ENCODE results near the gene SPRN.
"Not testable (repeated sequence)": the region's sequence is repeated elsewhere in the genome, so short reads cannot be mapped to it uniquely, and the experiment has no call there.

Gene SPRN, protein sequence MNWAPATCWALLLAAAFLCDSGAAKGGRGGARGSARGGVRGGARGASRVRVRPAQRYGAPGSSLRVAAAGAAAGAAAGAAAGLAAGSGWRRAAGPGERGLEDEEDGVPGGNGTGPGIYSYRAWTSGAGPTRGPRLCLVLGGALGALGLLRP

DNA sequence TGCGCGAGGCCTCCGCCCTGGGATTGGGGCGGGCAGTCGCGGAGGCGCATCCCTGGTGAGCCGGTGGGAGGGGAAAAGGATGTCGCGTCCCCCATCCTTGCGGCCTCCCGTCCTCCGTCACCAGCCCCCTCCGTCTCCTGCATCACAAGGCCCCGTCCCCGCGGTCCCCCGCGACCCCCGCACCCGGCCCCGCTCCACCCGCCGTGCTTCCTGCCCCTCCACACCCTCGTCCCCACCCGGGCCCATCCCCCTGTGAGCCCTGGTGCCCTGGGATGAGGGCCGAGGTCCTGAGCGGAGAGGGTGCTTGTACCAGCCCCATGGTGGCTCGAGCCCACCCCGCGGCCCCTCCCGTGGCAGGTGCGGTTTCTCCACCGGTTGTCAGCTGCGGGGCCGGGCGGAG lies at the start of gene SPRN:
Gene SPRN, minus strand, starts transcription at position 25 of the 400 bp plus-strand sequence. CDS start 944 bp downstream, outside the sequence.
- DNase-seq (ENCODE audit: low read depth in 2 of 2): not testable (repeated sequence)

DNA sequence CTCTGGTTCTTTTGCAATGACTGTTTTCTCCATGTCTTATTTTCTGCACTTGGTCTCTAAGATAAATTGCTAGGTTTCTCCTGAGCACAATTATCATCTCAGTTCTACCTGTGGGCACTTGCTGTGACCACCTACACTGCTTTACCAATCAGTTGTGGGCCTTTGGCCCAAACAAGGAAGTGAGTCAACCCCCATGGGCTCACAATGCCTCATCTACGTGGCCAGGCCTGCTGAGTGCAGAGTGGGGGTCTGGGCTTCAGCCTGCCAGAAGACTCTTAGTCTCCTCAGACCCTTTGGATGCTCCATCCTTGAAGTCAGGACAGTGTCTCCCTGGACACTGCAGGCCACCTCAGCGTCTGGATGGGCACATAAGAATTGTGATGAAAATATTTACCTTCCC lies 49.6 kb upstream of the SPRN start:
- DNase-seq (ENCODE audit: low read depth in 2 of 2): no peak

DNA sequence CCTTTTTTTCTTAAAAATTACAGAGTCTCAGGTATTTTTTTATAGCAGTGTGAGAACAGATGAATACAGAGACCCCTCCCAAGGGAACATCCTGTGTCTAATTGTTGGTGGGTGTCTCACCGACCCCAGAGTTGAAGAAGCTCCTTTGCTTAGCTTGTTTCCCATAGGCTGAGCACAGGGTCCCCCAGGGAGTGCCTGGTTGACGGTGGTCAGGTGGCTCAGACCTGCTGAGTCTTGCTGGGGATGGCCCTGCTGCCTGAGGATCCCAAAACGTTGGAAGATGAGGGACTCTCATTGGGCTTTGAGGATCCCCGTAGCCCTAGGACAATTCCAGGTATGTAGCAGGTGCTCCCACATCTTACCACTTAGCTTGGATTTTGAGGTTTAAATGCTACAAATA lies 48.8 kb upstream of the SPRN start:
- no peak for DNase-seq (ENCODE audit: low read depth in 2 of 2)

DNA sequence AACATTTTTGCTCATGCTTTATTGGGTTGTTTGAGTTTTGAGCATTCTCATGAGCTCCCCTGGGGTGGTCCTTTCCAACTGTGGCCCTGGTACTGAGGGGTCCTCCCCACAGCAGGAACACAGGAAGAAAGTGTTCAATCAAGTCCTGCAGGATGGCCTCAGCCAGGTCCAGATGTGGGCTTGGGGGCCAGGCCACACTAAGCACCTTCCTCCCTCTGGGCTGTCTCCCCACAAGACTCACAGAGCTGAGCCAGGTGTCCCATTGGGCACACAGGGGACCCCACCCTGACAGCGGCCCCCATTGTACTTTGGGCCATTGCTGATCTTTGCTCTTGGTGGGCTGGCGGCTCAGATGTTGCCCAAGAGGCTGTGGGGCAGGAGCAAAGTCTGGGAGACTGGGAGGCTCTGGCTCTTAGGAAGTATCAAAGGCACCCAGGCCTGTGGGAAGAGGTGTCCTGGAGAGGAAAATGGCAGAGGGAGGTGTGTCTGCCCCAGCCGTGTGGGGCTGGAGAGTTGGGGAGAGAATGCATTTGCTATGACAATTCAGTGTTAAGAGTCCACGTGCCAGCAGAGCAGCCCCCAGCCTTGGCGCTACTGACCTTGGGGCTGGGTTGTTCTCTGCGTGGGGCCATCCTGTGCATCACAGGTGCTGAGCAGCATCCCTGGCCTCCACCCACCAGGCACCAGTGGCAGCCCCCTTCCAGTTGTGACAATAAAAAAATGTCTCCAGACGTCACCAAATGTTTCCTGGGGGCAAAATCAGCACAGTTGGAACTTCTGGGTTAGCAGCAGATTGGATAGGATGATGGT lies 47.1 kb upstream of the SPRN start:
- DNase-seq (ENCODE audit: low read depth in 2 of 2): no peak

DNA sequence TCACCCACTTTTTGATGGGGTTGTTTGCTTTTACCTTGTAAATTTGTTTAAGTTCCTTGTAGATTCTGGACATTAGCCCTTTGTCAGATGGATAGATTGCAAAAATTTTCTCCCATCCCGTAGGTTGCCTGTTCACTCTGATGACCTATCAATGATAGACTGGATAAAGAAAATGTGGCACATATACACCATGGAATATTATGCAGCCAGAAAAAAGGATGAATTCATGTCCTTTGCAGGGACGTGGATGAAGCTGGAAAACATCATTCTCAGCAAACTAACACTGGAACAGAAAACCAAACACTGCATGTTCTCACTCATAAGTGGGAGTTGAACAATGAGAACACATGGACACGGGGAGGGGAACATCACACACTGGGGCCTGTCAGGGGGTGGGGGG lies 44.8 kb upstream of the SPRN start:
- not testable (repeated sequence) for DNase-seq (ENCODE audit: low read depth in 2 of 2)

DNA sequence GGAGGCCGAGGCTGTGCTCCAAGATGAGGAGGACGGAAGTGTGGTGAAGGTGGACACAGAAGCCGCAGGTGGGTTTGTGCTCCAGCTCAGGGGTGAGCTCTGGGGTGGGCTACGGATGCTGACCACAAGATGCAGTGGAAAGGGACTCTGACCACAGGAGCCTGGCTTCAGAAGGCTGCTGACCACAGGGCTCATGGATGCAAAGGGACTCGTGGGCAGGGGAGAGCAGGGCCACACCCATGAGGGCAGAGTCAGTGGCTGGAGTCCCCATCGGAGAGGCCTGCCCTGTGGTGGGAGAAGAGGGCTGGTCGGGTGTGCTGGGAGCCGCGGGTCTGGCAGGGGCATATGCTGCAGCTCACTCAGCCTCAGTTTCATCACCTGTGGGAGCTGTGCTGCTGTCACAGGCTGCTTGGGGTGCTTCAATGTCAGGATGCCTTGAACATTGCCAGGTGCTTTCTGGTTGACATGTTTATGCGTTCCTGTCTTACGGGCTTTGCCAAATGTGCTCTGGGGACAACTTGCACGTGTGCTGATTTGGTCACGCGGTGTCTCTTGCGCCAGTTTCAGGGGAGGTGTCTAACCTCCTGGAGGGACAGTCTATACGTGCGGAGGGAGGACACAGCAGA lies 43.0 kb upstream of the SPRN start:
- no peak for DNase-seq (ENCODE audit: low read depth in 2 of 2)

DNA sequence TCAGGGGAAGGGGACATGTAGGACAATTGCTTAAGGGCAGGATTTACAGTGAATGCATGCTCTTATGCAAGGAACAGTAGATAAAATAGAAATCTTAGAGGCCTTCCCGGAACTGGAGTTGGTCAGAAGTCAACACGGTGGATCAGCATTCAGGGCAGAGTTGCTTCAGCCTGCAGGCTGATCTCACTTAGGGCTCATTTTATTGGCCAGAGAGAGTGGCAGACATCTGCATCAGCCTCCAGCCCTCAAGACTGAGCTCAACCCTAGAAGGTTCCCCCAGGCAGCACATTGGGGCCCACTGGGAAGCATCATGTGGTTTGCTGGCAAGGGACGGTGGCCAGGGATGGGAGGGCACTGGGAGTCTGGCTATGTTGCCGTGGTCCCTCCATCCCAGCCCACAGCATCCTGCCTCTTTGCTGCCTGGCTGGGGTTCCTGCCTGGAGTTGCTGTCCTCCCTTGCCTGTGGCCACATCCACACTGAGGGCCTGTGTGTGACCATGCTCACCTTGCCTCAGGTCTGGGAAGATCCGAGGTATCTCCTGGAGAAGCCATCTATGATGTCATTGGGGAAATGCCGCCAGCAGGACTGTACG lies 42.4 kb upstream of the SPRN start:
- no peak for DNase-seq (ENCODE audit: low read depth in 2 of 2)

DNA sequence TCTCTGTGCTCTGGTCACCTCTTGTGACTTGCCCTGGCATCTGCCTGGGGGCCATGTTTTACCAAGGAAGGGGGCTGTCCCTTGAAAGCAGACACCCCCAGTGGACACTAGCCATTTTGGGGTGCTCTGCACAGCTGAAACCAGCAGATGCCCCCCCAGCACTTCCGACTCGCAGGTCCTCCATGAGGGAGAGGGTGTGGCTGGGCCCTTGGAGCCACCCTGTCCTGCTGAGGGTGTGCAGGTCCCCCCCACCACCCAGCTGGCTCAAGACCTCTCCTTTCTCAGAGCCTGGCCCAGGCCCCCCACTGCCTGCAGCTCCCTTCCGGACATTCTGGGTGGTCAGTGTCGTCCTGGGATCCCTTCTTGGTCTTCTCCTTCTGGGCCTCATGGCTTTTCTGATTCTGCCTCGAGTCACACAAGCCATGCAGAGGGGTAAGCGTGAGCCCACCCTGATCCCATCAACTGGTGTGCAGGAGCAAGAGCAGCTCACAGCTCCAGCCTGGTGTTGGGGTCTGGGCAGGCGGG lies 41.6 kb upstream of the SPRN start:
- no peak for DNase-seq (ENCODE audit: low read depth in 2 of 2)

DNA sequence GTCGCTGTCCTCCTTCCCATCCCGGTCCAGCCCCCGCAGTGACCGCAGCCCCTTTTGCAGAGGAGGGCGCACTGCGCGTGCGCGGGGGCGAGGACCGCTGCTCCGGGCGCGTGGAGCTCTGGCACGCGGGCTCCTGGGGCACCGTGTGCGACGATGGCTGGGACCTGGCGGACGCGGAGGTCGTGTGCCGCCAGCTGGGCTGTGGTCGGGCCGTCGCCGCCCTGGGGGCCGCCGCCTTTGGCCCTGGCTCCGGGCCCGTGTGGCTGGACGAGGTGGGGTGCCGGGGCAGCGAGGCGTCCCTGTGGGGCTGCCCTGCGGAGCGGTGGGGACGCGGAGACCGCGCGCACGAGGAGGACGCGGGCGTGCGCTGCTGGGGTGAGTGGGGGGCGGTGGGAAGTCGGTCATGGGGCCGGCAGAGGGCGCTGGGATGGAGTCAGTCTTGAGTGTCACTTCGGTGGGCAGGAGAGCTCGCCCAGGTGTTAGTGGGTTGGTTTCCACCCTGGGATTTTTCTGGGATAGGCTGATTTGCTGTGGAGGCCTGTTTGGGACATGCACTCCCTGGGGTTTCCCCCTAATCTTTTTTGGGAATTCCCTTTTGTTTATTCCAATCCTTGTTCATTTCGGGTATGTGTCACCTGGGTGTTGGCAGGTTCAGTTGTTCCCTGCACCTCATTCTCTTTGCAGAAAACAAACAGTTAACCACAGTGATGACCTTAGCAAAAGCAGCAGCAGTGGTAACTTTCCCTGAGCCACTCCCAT lies 40.9 kb upstream of the SPRN start:
- no peak for DNase-seq (ENCODE audit: low read depth in 2 of 2)

DNA sequence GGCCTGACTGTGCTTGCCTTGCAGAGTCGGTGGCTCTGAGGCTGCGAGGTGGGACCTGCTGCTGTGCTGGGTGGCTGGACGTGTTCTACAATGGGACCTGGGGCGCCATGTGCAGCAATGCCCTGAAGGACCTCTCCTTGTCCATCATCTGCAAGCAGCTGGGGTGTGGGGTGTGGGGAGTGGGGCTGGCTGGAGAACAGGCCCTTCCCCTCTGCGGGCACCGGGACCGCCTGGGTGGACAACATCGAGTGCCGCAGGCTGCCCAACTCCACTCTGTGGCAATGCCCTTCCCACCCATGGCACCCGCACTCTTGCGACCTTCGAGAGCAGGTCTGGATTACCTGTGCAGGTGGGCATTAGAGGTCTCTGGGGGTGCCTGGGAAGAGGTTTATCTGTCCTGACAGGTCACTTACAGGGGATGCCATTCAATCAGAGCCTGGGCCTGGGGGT lies 40.2 kb upstream of the SPRN start:
- DNase-seq (ENCODE audit: low read depth in 2 of 2): no peak

DNA sequence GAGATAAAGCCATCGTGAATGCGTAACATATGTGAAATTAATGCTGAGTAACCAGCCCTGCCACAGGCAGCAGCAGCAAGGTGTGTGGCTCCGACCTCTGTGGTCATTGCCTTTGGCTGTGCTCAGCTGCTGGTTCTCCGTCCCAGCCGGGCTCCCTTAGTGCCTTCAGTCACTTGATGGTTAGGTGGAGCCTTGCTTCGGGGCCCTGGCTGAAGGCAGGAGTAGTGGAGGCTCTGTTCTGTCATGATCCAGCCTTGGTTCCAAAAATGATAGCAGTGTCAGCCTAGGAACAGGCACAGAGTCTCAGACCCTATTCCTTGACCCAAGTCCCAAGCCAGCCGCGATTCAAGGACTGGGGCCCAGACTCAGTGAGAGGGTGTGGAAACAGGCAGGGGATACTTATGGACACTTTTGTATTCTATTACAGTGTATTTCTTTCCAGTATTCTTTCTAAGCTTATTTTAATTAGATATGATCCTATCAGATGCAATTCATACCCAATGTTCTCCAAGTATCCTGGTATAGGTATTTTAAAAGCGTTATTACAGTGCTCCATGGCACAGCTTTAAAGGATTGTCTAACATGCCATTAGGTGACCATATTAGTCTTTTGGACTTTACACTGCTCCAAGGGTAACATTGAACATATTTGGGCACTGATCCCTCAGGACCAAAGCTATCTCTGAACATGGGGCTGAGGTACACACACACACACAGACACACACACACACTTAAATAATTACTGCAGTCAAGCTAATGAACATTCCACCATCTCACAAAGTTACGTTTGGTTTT lies 38.3 kb upstream of the SPRN start:
- no peak for DNase-seq (ENCODE audit: low read depth in 2 of 2)

DNA sequence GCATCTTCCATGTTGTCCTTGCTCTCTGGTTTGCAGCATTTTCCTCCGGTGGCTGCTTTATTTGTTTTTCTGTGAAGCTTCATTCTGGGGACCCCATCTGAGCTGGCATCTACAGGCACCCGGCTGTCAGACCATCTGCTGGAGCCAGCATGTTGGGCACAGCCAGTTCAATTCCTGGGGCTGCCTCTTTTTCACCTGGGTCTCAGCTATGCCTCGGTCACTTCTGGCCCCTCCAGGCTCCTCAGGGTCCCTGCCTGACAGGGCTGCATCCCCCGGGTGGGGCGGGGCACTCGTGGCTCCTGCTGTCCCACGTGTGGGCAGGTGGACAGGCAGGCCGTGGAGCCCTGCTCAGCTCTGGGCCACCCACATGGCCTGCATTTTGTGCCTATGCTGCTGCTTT lies 37.4 kb upstream of the SPRN start:
- DNase-seq (ENCODE audit: low read depth in 2 of 2): no peak

DNA sequence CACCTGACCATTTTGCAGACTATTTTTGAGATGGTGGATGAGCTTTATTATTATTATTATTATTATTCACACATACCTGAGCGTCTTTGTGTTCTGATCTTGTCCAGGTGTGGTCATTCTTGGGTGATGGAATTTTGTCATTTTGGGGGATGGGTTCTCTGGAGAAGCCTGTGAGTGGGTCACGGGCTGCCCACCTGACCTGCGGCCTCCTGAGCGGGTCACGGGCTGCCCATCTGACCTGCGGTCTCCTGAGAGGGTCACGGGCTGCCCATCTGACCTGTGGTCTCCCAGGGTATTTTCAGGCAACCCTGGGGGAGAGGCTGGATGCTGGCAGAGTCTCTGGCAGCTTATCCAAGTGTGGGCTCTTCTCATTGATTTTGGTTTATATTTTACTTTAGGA lies 36.6 kb upstream of the SPRN start:
- DNase-seq (ENCODE audit: low read depth in 2 of 2): no peak

DNA sequence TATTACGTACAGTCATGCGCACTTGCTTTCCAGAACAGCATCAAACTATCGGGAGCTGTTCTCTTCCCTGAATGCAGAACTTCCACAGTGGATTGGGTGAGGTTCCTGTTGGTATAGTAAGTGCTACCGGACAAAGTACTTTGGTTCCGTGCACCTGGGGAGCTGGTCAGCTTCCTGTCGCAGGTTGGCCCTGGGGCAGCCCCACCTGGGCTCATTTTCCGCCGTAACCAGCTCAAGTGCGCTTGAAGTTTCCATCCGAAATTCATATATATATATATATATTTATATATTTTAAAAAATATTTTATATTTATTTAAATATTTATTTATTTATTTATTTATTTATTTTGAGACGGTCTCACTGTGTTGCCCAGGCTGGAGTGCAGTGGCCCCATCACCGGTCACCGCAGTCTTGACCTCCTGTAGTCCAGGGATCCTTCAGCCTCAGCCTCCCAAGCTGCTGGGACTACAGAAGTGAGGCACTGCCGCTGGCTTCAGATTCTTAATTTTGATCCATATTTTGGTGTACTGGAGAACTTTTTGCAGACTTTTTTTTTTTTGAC lies 35.9 kb upstream of the SPRN start:
- DNase-seq (ENCODE audit: low read depth in 2 of 2): no peak

DNA sequence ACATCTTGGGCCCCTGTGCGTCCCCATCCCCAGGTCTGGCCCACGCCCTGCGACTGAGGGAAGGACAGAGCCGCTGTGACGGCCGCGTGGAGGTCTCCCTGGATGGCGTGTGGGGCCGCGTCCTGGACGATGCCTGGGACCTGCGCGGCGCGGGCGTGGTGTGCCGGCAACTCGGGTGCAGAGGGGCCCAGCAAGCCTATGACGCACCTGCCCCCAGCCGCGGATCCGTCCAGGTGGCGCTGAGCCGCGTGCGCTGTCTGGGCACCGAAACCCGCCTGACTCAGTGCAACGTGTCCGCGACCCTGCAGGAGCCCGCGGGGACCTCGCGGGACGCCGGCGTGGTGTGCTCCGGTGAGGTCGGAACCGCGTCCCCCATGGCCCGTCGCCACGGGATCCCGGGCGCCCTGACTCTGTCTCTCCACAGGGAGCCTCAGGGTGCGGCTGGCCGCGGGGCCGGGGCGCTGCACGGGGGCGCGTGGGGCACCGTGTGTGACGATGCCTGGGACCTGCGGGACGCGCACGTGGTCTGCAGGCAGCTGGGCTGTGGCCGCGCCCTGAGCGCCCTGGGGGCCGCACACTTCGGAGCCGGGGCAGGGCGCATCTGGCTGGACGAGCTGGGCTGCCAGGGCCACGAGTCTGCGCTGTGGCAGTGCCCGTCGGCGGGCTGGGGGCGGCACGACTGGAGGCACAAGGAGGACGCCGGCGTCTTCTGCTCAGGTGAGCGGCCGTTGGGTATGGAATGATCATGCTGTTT lies 35.2 kb upstream of the SPRN start:
- no peak for DNase-seq (ENCODE audit: low read depth in 2 of 2)

DNA sequence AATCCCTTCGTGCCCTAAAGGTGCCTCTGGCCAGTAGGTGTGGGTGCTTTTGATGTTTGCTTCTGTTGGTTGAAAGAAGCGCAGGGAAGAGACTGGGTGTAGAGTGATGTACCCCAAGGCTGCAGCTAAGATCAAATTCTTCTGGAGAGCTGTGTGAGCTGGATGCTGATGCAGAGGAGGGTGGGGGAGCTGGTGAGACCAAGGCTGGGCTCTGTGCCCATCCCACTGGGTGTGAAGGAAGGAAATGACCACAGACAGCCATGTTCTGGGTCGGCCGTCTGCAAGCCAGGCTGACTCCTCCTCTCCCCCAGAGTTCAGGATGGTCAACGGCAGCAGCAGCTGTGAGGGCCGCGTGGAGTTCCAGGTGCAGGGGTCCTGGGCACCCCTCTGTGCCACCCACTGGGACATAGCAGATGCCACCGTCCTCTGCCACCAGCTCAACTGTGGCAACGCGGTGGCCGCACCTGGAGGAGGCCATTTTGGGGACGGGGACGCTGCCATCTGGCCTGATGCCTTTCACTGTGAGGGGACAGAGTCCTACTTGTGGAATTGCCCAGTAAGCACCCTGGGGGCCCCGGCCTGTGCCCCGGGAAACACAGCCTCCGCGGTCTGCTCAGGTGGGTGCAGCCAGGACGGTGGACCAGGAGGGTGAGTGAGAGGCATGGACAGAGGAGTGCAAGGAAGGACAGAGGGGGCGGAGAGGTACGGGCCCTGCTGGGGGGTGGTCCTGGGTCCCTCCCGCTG lies 34.5 kb upstream of the SPRN start:
- no peak for DNase-seq (ENCODE audit: low read depth in 2 of 2)

DNA sequence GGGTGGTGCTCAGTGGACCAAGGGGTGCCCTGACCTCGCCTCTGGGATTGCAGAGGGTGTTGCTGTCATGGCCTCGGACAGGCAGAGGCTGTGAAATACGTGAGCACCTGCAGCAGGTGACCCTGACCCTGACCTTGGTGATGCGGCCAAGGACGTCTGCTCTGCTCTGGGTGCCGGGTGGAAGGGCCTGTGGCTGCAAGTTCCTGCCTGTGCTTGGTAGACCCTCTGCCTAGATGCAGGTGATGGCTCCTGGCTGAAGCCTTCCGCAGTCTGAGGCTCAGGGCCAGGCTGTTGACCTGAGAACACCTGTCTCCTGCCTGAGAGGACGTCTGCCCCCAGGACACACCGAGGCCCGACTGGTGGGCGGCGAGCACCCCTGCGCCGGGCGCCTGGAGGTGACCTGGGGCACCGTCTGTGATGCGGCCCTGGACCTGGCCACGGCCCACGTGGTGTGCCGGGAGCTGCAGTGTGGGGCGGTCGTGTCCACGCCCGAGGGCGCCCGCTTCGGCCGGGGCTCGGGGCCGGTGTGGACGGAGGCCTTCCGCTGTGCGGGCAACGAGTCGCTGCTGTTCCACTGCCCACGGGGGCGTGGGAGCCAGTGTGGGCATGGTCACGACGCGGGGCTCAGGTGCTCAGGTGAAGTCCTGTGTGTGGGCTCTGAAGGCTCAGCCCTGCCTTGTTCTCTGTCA lies 33.7 kb upstream of the SPRN start:
- no peak for DNase-seq (ENCODE audit: low read depth in 2 of 2)

DNA sequence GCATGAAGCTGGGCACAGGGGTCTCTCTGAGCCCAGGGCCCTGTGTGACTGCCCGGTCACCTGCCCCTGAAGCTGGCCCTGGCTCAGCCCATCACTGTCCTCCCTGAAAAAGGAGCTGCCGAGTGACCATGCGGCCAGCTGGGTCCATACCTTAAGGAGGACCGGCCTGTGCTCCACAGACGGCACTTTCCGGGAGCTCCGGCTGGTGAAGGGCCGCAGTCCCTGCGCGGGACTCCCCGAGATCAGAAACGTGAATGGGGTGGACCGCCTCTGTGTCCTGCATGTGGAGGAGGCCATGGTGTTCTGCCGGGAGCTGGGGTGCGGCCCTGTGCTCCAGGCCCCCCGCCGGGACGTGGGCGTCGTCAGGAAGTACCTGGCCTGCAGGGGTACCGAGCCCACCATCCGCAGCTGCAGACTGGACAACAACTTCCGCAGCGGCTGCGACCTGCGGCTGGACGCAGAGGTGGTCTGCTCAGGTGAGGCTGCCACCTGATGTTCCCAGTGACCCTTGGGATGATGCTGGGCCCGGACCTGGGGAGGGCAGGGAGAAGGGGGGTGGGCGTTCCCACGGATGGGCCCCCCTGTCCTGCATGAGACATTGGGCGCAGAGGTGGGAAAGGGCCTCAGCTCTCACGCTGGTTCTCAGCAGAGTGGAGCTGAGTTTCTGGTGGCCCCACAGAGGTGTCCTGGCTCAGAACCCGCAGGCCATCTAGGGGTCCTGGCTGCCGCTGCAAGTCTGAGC lies 32.8 kb upstream of the SPRN start:
- DNase-seq (ENCODE audit: low read depth in 2 of 2): no peak

All from stimulated activated CD8-positive, alpha-beta memory T cell treated with anti-CD3 and anti-CD28 coated beads, Interleukin-15, amount 100 ng/mL, for 48 hours (primary cell).